ENCODE measurements around the gene CHD2. TPM values are rescaled to one million over a fixed set of nuclear protein-coding genes. Genes with fewer than 3 reads are reported as not detected.

The CHD2 gene
- total RNA-seq, 1 donor from 2014 or later, result 93.4 TPM

GRCh38 chr15:93051236-93052089 is 151.3 kb downstream of the CHD2 start:
- peaks cover 19% of the 10 kb centered on the region for H3K27me3 Mint-ChIP-seq (ENCODE audit: low read depth)
- TF ChIP-seq, protein P1, sequence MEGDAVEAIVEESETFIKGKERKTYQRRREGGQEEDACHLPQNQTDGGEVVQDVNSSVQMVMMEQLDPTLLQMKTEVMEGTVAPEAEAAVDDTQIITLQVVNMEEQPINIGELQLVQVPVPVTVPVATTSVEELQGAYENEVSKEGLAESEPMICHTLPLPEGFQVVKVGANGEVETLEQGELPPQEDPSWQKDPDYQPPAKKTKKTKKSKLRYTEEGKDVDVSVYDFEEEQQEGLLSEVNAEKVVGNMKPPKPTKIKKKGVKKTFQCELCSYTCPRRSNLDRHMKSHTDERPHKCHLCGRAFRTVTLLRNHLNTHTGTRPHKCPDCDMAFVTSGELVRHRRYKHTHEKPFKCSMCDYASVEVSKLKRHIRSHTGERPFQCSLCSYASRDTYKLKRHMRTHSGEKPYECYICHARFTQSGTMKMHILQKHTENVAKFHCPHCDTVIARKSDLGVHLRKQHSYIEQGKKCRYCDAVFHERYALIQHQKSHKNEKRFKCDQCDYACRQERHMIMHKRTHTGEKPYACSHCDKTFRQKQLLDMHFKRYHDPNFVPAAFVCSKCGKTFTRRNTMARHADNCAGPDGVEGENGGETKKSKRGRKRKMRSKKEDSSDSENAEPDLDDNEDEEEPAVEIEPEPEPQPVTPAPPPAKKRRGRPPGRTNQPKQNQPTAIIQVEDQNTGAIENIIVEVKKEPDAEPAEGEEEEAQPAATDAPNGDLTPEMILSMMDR (conservative IDR thresholded peaks at IDR 0.05), result no peak
- H3K9me3 Mint-ChIP-seq, result no peaks in the 10 kb centered on the region
- no peak overlapping the region for H3K27ac Mint-ChIP-seq (ENCODE audit: unreplicated experiment)
- DNase-seq (ENCODE audit: low read depth, low spot score), result no peak
- H3K36me3 Mint-ChIP-seq (ENCODE audit: low read depth), result peaks cover 36% of the 10 kb centered on the region
- peak overlapping the region; percentile 59 for H3K4me3 Mint-ChIP-seq
- peaks cover 30% of the 10 kb centered on the region for H3K4me1 Mint-ChIP-seq

- TF ChIP-seq, protein P1 (conservative IDR thresholded peaks at IDR 0.05), result no peak
- Mint-ChIP-seq H3K27ac (ENCODE audit: unreplicated experiment) (no peak overlapping the region), H3K36me3 (ENCODE audit: low read depth) (peaks cover 32% of the 10 kb centered on the region), H3K9me3 (no peaks in the 10 kb centered on the region), H3K4me1 (peaks cover 33% of the 10 kb centered on the region), H3K4me3 (peak overlapping the region; percentile 59), H3K27me3 (ENCODE audit: low read depth) (peaks cover 19% of the 10 kb centered on the region)
- no peak for DNase-seq (ENCODE audit: low read depth, low spot score)
Measured at GRCh38 chr15:93052090-93052879, 152.2 kb downstream of the CHD2 start.

- TF ChIP-seq, protein P1 (conservative IDR thresholded peaks at IDR 0.05), result no peak
- no peaks in the 10 kb centered on the region for H3K9me3 Mint-ChIP-seq
- peaks cover 29% of the 10 kb centered on the region for H3K36me3 Mint-ChIP-seq (ENCODE audit: low read depth)
- H3K4me1 Mint-ChIP-seq, result peaks cover 46% of the 10 kb centered on the region
- no peak overlapping the region for H3K27ac Mint-ChIP-seq (ENCODE audit: unreplicated experiment)
- DNase-seq (ENCODE audit: low read depth, low spot score), result no peak
- peak overlapping the region; percentile 61 for H3K4me3 Mint-ChIP-seq
- H3K27me3 Mint-ChIP-seq (ENCODE audit: low read depth), result peaks cover 12% of the 10 kb centered on the region
Measured at GRCh38 chr15:93055211-93055610, 155.1 kb downstream of the CHD2 start.

GRCh38 chr15:93056836-93057235 is 156.7 kb downstream of the CHD2 start:
- Mint-ChIP-seq H3K36me3 (ENCODE audit: low read depth) (peaks cover 27% of the 10 kb centered on the region), H3K4me3 (peak overlapping the region; percentile 74), H3K4me1 (peaks cover 62% of the 10 kb centered on the region), H3K27ac (ENCODE audit: unreplicated experiment) (peak overlapping the region; percentile 57), H3K9me3 (no peaks in the 10 kb centered on the region), H3K27me3 (ENCODE audit: low read depth) (peaks cover 12% of the 10 kb centered on the region)
- TF ChIP-seq, protein P1 (conservative IDR thresholded peaks at IDR 0.05), result no peak
- no peak for DNase-seq (ENCODE audit: low read depth, low spot score)

- Mint-ChIP-seq H3K9me3 (no peaks in the 10 kb centered on the region), H3K4me3 (peak overlapping the region; percentile 72)
- TF ChIP-seq, protein P1 (conservative IDR thresholded peaks at IDR 0.05), result no peak
Measured at GRCh38 chr15:93057618-93058017, 157.5 kb downstream of the CHD2 start.

More at GRCh38 chr15:93057618-93058017, 157.5 kb downstream of the CHD2 start:
- peak overlapping the region; percentile 35 for H3K27ac Mint-ChIP-seq (ENCODE audit: unreplicated experiment)
- DNase-seq (ENCODE audit: low read depth, low spot score), result no peak
- peaks cover 70% of the 10 kb centered on the region for H3K4me1 Mint-ChIP-seq
- H3K27me3 Mint-ChIP-seq (ENCODE audit: low read depth), result peaks cover 10% of the 10 kb centered on the region
- H3K36me3 Mint-ChIP-seq (ENCODE audit: low read depth), result peaks cover 27% of the 10 kb centered on the region

All from neural crest cell (in vitro differentiated cells).